Fibroblast of lung (primary cell): ENCODE results near the gene WIZ. TPM values are rescaled to one million over a fixed set of nuclear protein-coding genes. Genes with fewer than 3 reads are reported as not detected.

ENCODE experiments used
- DNase-seq, 2 donors: peaks; one replicate each; pipeline versions ENCODE4 v3.0.0 to v3.0.0-alpha.2; 2010; ENCODE audit warnings: low read depth in 2 of 2
- H2AFZ ChIP-seq: 2 replicates; pipeline ENCODE4 v1.5.1; 2012; ENCODE audit warnings: low read length, control low read depth, inconsistent platforms
- H3K27ac ChIP-seq: 2 replicates; pipeline ENCODE4 v1.5.1; 2011; ENCODE audit warnings: low read length, control low read depth; ENCODE audit not compliant: insufficient read depth
- H3K27me3 ChIP-seq: 2 replicates; pipeline ENCODE4 v1.5.1; 2011; ENCODE audit warnings: mild to moderate bottlenecking, low read length; ENCODE audit not compliant: control insufficient read depth, insufficient read depth
- H3K36me3 ChIP-seq: 2 replicates; pipeline ENCODE4 v1.5.1; 2011; ENCODE audit warnings: low read length; ENCODE audit not compliant: control insufficient read depth, insufficient read depth
- H3K4me1 ChIP-seq: 2 replicates; pipeline ENCODE4 v1.5.1; 2011; ENCODE audit warnings: low read length; ENCODE audit not compliant: control insufficient read depth, insufficient read depth; ENCODE audit errors: extremely low read depth
- H3K4me2 ChIP-seq: 2 replicates; pipeline ENCODE4 v1.5.1; 2011; ENCODE audit warnings: low read length, control low read depth; ENCODE audit not compliant: insufficient read depth; ENCODE audit errors: extremely low read depth
- H3K4me3 ChIP-seq, 4 experiments: fragments of 200-600 bp in 1 of 4; sonication (generic) in 1 of 4; replicated peaks in 1 of 4; 2 replicates each; pipeline ENCODE4 v1.5.1; 2011 to 2016; ENCODE audit warnings: low read length in 4 of 4, low read depth in 3 of 4, mild to moderate bottlenecking in 3 of 4, control low read depth in 2 of 4, inconsistent platforms in 1 of 4, mixed read lengths in 1 of 4; ENCODE audit not compliant: insufficient read depth in 1 of 4; ENCODE audit errors: control extremely low read depth in 1 of 4
- H3K79me2 ChIP-seq: 2 replicates; pipeline ENCODE4 v1.5.1; 2012; ENCODE audit warnings: mild to moderate bottlenecking, low read length, inconsistent platforms; ENCODE audit not compliant: control insufficient read depth, insufficient read depth
- H3K9ac ChIP-seq: 2 replicates; pipeline ENCODE4 v1.5.1; 2011; ENCODE audit warnings: mild to moderate bottlenecking, low read length, control low read depth; ENCODE audit not compliant: insufficient read depth
- H3K9me3 ChIP-seq: 2 replicates; pipeline ENCODE4 v1.5.1; 2012; ENCODE audit warnings: low read depth, low read length; ENCODE audit not compliant: control insufficient read depth, insufficient read depth
- H4K20me1 ChIP-seq: 2 replicates; pipeline ENCODE4 v1.5.1; 2011; ENCODE audit warnings: low read length; ENCODE audit not compliant: control insufficient read depth, insufficient read depth; ENCODE audit errors: extremely low read depth
- CTCF ChIP-seq, 2 donors: IDR thresholded peaks in 1 of 2; conservative IDR thresholded peaks in 1 of 2; 1 replicate in 1 of 2; 2 replicates in 1 of 2; pipeline ENCODE4 v1.5.1; 2011 to 2012; ENCODE audit warnings: low read length in 2 of 2, control low read depth in 1 of 2, inconsistent platforms in 1 of 2, low read depth in 1 of 2, mild to moderate bottlenecking in 1 of 2
- EZH2 ChIP-seq: IDR thresholded peaks from 2 replicates; pipeline ENCODE4 v1.5.1; 2012; ENCODE audit warnings: low read length, control low read depth, mild to moderate bottlenecking; ENCODE audit errors: missing control alignments
- polyA minus RNA-seq: library from RNA; depleted of rRNA, polyadenylated mRNA; stranded (reverse); fragments of >200 nt; gene quantifications from 2 replicates; pipeline ENCODE4 v1.2.3, GENCODE V29; 2011; ENCODE audit warnings: low replicate concordance
- polyA plus RNA-seq, 2 donors: library from polyadenylated mRNA; depleted of rRNA in 1 of 2; stranded (reverse) in 1 of 2; unstranded in 1 of 2; fragments of >200 nt; gene quantifications; 2 replicates each; pipeline ENCODE4 v1.2.1, GENCODE V29; 2011 to 2012; ENCODE audit warnings: missing spikeins in 1 of 2
- total RNA-seq: library from RNA; depleted of rRNA; stranded (reverse); fragments of >200 nt; gene quantifications from 2 replicates; pipeline ENCODE4 v1.2.1, GENCODE V29; 2014

Gene WIZ, protein sequence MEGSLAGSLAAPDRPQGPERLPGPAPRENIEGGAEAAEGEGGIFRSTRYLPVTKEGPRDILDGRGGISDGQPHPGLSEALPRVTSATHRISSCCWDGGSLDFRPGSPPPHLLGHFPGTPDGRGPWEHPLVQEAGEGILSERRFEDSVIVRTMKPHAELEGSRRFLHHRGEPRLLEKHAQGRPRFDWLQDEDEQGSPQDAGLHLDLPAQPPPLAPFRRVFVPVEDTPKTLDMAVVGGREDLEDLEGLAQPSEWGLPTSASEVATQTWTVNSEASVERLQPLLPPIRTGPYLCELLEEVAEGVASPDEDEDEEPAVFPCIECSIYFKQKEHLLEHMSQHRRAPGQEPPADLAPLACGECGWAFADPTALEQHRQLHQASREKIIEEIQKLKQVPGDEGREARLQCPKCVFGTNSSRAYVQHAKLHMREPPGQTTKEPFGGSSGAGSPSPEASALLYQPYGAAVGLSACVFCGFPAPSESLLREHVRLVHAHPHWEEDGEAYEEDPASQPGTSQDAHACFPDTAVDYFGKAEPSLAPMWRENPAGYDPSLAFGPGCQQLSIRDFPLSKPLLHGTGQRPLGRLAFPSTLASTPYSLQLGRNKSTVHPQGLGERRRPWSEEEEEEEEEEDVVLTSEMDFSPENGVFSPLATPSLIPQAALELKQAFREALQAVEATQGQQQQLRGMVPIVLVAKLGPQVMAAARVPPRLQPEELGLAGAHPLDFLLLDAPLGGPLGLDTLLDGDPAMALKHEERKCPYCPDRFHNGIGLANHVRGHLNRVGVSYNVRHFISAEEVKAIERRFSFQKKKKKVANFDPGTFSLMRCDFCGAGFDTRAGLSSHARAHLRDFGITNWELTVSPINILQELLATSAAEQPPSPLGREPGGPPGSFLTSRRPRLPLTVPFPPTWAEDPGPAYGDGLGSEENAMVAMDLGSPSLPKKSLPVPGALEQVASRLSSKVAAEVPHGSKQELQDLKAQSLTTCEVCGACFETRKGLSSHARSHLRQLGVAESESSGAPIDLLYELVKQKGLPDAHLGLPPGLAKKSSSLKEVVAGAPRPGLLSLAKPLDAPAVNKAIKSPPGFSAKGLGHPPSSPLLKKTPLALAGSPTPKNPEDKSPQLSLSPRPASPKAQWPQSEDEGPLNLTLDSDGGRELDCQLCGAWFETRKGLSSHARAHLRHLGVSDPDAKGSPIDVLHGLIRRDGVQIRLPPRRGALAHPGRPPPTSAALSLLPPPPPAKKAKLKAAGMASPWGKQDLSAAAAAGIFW (N-terminal part only)
- total RNA-seq (5.6 and 9.7 TPM in 2 replicates), polyA plus RNA-seq (7.5 and 9.5 TPM in 2 replicates), polyA minus RNA-seq (8.0 and 9.9 TPM in 2 replicates)
- 19.8 and 25.7 TPM in 2 replicates for polyA plus RNA-seq (2012)

DNA sequence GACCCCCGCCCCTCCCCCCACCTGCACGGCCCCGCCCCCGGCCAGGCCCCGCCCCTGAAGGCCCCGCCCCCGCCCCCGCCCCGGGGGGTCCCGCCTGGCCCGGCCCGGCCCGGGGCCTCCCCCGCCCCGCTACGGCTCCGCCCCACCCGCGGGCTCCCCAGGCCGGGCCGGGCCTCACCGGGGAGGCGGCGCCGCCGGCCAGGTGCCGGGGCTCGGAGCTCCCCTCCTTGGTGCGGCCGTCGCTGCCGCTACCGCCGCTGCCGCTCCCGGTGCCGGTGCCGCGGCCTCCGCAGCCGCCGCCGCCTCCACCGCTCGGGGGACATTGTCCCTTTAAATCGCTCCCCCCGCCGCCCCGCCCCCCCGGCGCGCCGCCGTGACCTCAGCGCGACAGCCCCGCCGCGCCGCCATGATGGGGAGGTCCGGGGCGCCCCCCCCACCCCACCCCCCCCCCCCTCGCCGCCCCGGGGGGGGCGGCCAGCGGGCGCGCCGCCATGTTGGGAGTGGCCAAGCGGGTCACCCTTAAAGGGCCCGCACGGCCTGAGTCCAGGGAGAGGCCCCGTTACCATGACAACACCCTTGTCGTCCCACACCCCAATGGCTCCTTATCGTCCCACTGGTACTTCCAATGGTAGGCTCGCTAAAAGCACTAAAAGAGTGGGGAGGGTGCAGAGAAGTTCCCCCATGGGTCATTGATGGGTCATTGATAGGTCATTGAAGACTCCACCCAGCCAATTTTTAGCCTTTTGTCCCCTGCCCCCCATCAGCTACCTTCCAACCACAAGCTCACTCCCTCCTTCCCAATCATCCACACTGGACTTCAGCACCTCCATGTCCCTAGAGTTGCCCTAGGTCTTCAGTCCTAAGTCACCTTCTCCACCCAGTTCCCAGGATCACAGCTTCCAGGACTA, at the start of gene WIZ:
Gene WIZ (minus strand): TSS at position 337 of the 908 bp plus-strand sequence. CDS start 1,649 bp downstream, outside the sequence.
- H3K27me3 ChIP-seq: peaks cover 2% of the 10 kb centered on the region
- peak within 1 kb of the TSS; percentile 51 to 74 (median 61) for H3K4me3 ChIP-seq
- peaks cover 7% of the 10 kb centered on the region for H3K4me1 ChIP-seq
- peak; percentile 62 to 67 for DNase-seq
- H3K9ac ChIP-seq: peak within 1 kb of the TSS; percentile 53
- H3K27ac ChIP-seq: no peak within 1 kb of the TSS
- TF ChIP-seq CTCF (conservative IDR thresholded peaks at IDR 0.05 in 1 of 2, IDR thresholded peaks at IDR 0.05 in 1 of 2; ENCODE audit: low read depth in 1 of 2, low read length in 2 of 2): no peak
- no peak for TF ChIP-seq EZH2
- H3K36me3 ChIP-seq: no peaks in the 10 kb centered on the region
- peak within 1 kb of the TSS; percentile 75 for H3K4me2 ChIP-seq
- no peaks in the 10 kb centered on the region for H3K79me2 ChIP-seq
- no peaks in the 10 kb centered on the region for H4K20me1 ChIP-seq
- no peaks in the 10 kb centered on the region for H3K9me3 ChIP-seq
- peak within 1 kb of the TSS; percentile 75 for H2AFZ ChIP-seq

DNA sequence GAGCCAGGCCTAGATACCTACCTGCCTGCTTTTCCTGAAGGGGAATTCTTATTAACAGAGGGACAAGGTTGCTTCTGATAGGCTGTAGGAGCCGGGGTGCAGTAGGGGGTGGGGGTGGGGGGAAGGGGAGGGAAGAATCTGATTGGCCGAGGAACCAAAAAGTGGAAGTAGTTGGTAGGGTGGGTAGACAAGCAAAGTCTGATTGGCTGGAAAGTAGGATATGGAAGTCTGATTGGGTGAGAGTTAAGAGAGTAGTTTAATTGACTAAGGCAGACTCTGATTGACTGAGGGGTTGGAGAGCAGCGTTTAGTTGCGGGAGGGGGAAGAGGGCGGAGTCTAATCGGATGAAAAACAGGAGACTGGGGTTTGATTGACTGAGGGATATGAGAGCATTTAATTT, 49.2 kb upstream of the WIZ start:
- no peak for DNase-seq
- Histone ChIP-seq H3K79me2 (no peaks in the 10 kb centered on the region), H3K27ac (no peak overlapping the region), H3K4me2 (no peak overlapping the region), H3K9me3 (no peaks in the 10 kb centered on the region), H3K4me3 (no peak overlapping the region), H3K36me3 (no peaks in the 10 kb centered on the region), H4K20me1 (no peaks in the 10 kb centered on the region), H2AFZ (no peak overlapping the region), H3K9ac (no peak overlapping the region), H3K4me1 (no peaks in the 10 kb centered on the region), H3K27me3 (no peaks in the 10 kb centered on the region)
- TF ChIP-seq EZH2 (no peak), CTCF (conservative IDR thresholded peaks at IDR 0.05 in 1 of 2, IDR thresholded peaks at IDR 0.05 in 1 of 2; ENCODE audit: low read depth in 1 of 2, low read length in 2 of 2) (no peak)
